Caco-2 (cell line): ENCODE measurements around the gene CLCN5. TPM values are rescaled to one million over a fixed set of nuclear protein-coding genes. Genes with fewer than 3 reads are reported as not detected.
A peak's percentile ranks its signal among the peaks of the same experiment; 100 is the strongest.

ENCODE experiments used
- BruUV-seq: library from RNA; stranded (reverse); fragments of 400-500 nt; replicated peaks from 2 replicates; lab custom pipeline; 2021; lab: Mats Ljungman, UMichigan
- CTCF ChIA-PET: fragments of 300-600 bp; sonication (Branson Sonifier 250); formaldehyde crosslinking; loops from one replicate; lab custom pipeline; 2022; ENCODE audit warnings: antibody characterized with exemption; lab: Charles Lee
- POLR2A ChIA-PET: fragments of 300-600 bp; sonication (Branson Sonifier 250); formaldehyde crosslinking; loops from one replicate; lab custom pipeline; 2022; ENCODE audit warnings: antibody characterized with exemption; lab: Charles Lee
- DNase-seq, 2 experiments: peaks; one replicate each; pipeline versions ENCODE4 v3.0.0 to v3.0.0-alpha.2; 2020 to 2022
- H3K27me3 ChIP-seq: replicated peaks from 2 replicates; pipeline ENCODE4 v1.6.0; 2011; ENCODE audit warnings: low read length; ENCODE audit not compliant: control insufficient read depth, insufficient read depth
- H3K36me3 ChIP-seq: 2 replicates; pipeline ENCODE4 v1.5.1; 2011; ENCODE audit warnings: low read length; ENCODE audit not compliant: control insufficient read depth, insufficient read depth
- H3K4me1 ChIP-seq: fragments of 250-450 bp; sonication (Bioruptor Pico); 2 replicates; pipeline ENCODE4 v1.5.1; 2020; ENCODE audit warnings: mild to moderate bottlenecking
- H3K4me3 ChIP-seq: 2 replicates; pipeline ENCODE4 v1.5.1; 2011; ENCODE audit warnings: low read depth, mild to moderate bottlenecking, control low read depth, low read length
- H3K9me3 ChIP-seq: fragments of 250-450 bp; sonication (Bioruptor Pico); 2 replicates; pipeline ENCODE4 v1.5.1; 2020; ENCODE audit warnings: mild to moderate bottlenecking, moderate library complexity
- H3K27ac Mint-ChIP-seq: one replicate; pipeline ENCODE4 v1.8.0; 2022; ENCODE audit warnings: mixed read lengths; ENCODE audit not compliant: unreplicated experiment
- H3K27me3 Mint-ChIP-seq: one replicate; pipeline ENCODE4 v1.8.0; 2022; ENCODE audit warnings: mixed read lengths; ENCODE audit not compliant: insufficient read depth, unreplicated experiment
- H3K36me3 Mint-ChIP-seq: one replicate; pipeline ENCODE4 v1.8.0; 2022; ENCODE audit warnings: mild to moderate bottlenecking, mixed read lengths; ENCODE audit not compliant: insufficient read depth, unreplicated experiment
- H3K4me1 Mint-ChIP-seq: one replicate; pipeline ENCODE4 v1.8.0; 2022; ENCODE audit warnings: low read depth, mixed read lengths; ENCODE audit not compliant: unreplicated experiment
- H3K4me3 Mint-ChIP-seq: one replicate; pipeline ENCODE4 v1.8.0; 2022; ENCODE audit warnings: mild to moderate bottlenecking, moderate library complexity, mixed read lengths; ENCODE audit not compliant: unreplicated experiment
- H3K9me3 Mint-ChIP-seq: one replicate; pipeline ENCODE4 v1.8.0; 2022; ENCODE audit warnings: mixed read lengths; ENCODE audit not compliant: unreplicated experiment
- CTCF ChIP-seq, 2 experiments: fragments of 200-600 bp in 1 of 2; IDR thresholded peaks; 1 replicate in 1 of 2; 2 replicates in 1 of 2; pipeline versions ENCODE4 v1.5.1 to v1.8.0; 2011 to 2022; ENCODE audit warnings: antibody characterized with exemption in 1 of 2, control low read depth in 1 of 2, inconsistent platforms in 1 of 2, low read depth in 1 of 2, low read length in 1 of 2, mild to moderate bottlenecking in 1 of 2, moderate library complexity in 1 of 2; ENCODE audit not compliant: insufficient read depth in 1 of 2, severe bottlenecking in 1 of 2, unreplicated experiment in 1 of 2
- intact Hi-C: fragments of 100-400 bp; cut with micrococcal nuclease; formaldehyde crosslinking; loops from one replicate; pipeline ENCODE4 v1.10.0; 2022; ENCODE audit not compliant: unreplicated experiment
- total RNA-seq: library from RNA; stranded (reverse); gene quantifications from 2 replicates; pipeline ENCODE4 v1.2.3, GENCODE V29; 2022

CLCN5 gene
- total RNA-seq, 1 experiment from 2014 or later: 61.0 TPM

GRCh38 chrX:49878834-49879655, 43.4 kb upstream of the CLCN5 start, which contains the start of gene USP27X:
USP27X (plus strand) TSS chrX:49879484; CDS start chrX:49880308, 824 bp downstream.
- Mint-ChIP-seq H3K4me3 (peak within 1 kb of the TSS; percentile 84), H3K27me3 (no peaks in the 10 kb centered on the region), H3K36me3 (peaks cover 7% of the 10 kb centered on the region), H3K27ac (peak within 1 kb of the TSS; percentile 66), H3K9me3 (no peaks in the 10 kb centered on the region), H3K4me1 (peaks cover 11% of the 10 kb centered on the region)
- H3K36me3 ChIP-seq: no peaks in the 10 kb centered on the region; the same call in 1 of the 2 replicates
- peak; percentile 42 to 64 for TF ChIP-seq CTCF (IDR thresholded peaks at IDR 0.05; ENCODE audit: insufficient read depth in 1 of 2, low read depth in 1 of 2, low read length in 1 of 2, severe bottlenecking in 1 of 2, unreplicated experiment in 1 of 2)
- intact Hi-C loops: loop anchor here (1.0 to 2.0 kb wide), 2 partner anchors 44 to 202 kb away; partner anchors contain the start of gene CLCN5
- CTCF ChIA-PET: interaction anchor here (0.7 to 2.5 kb wide), 2 partner anchors 39 to 921 kb away, joined by 3 to 18 read pairs; no protein-coding TSS in a partner anchor
- peak within 1 kb of the TSS; percentile 73 for H3K4me3 ChIP-seq
- peak; percentile 86 to 87 for DNase-seq
- no peaks in the 10 kb centered on the region for H3K9me3 ChIP-seq
- no peaks in the 10 kb centered on the region for H3K27me3 ChIP-seq
- peaks cover 33% of the 10 kb centered on the region for H3K4me1 ChIP-seq
- POLR2A ChIA-PET: interaction anchor here (0.5 kb wide), 1 partner anchor 40 kb away, joined by 3 read pairs; no protein-coding TSS in a partner anchor
- BruUV-seq: no TSS peak

DNA sequence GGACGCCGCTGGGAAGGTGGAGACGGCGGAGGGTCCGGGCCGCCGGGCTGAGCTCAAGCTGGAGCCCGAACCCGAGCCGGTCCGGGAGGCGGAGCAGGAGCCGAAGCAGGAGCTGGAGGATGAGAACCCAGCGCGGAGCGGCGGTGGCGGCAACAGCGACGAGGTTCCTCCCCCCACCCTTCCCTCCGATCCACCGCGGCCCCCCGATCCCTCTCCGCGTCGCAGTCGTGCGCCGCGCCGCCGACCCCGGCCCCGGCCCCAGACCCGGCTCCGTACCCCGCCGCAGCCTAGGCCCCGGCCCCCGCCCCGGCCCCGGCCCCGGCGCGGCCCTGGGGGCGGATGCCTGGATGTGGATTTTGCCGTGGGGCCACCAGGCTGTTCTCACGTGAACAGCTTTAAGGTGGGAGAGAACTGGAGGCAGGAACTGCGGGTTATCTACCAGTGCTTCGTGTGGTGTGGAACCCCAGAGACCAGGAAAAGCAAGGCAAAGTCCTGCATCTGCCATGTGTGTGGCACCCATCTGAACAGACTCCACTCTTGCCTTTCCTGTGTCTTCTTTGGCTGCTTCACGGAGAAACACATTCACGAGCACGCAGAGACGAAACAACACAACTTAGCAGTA, 42.6 kb upstream of the CLCN5 start:
- Histone ChIP-seq H3K36me3 (no peaks in the 10 kb centered on the region; the same call in 1 of the 2 replicates), H3K4me1 (peaks cover 35% of the 10 kb centered on the region), H3K9me3 (no peaks in the 10 kb centered on the region), H3K4me3 (peak overlapping the region; percentile 73), H3K27me3 (no peaks in the 10 kb centered on the region)
- POLR2A ChIA-PET: no interaction called here
- intact Hi-C loops: loop anchor here (1.0 to 2.0 kb wide), 2 partner anchors 43 to 202 kb away; partner anchors contain the start of gene CLCN5
- H3K36me3 Mint-ChIP-seq: peaks cover 11% of the 10 kb centered on the region
- peak overlapping the region; percentile 66 for H3K27ac Mint-ChIP-seq
- no peak for TF ChIP-seq CTCF (IDR thresholded peaks at IDR 0.05; ENCODE audit: insufficient read depth in 1 of 2, low read depth in 1 of 2, low read length in 1 of 2, severe bottlenecking in 1 of 2, unreplicated experiment in 1 of 2)
- CTCF ChIA-PET: interaction anchor here (0.7 kb wide), 1 partner anchor 921 kb away, joined by 3 read pairs; no protein-coding TSS in a partner anchor
- peak overlapping the region; percentile 84 for H3K4me3 Mint-ChIP-seq
- H3K4me1 Mint-ChIP-seq: peaks cover 15% of the 10 kb centered on the region
- BruUV-seq: no TSS peak
- DNase-seq: no peak
- no peaks in the 10 kb centered on the region for H3K27me3 Mint-ChIP-seq
- no peaks in the 10 kb centered on the region for H3K9me3 Mint-ChIP-seq

GRCh38 chrX:49880668-49881067, 41.7 kb upstream of the CLCN5 start:
- Histone ChIP-seq H3K9me3 (no peaks in the 10 kb centered on the region), H3K36me3 (no peaks in the 10 kb centered on the region; the same call in 1 of the 2 replicates), H3K4me1 (peaks cover 35% of the 10 kb centered on the region), H3K4me3 (peak overlapping the region; percentile 73), H3K27me3 (no peaks in the 10 kb centered on the region)
- Mint-ChIP-seq H3K27ac (no peak overlapping the region), H3K4me1 (peaks cover 15% of the 10 kb centered on the region), H3K4me3 (peak overlapping the region; percentile 84), H3K36me3 (peaks cover 11% of the 10 kb centered on the region), H3K9me3 (no peaks in the 10 kb centered on the region), H3K27me3 (no peaks in the 10 kb centered on the region)
- intact Hi-C loops: no loop called here
- POLR2A ChIA-PET: no interaction called here
- TF ChIP-seq CTCF (IDR thresholded peaks at IDR 0.05; ENCODE audit: insufficient read depth in 1 of 2, low read depth in 1 of 2, low read length in 1 of 2, severe bottlenecking in 1 of 2, unreplicated experiment in 1 of 2): no peak
- CTCF ChIA-PET: no interaction called here
- no peak for DNase-seq
- BruUV-seq: no TSS peak
